Measurements from ENCODE around the gene MAML3.

- no peak for TF ChIP-seq CTCF (IDR thresholded peaks at IDR 0.05; ENCODE audit: insufficient read depth, low read length)
- no peak for TF ChIP-seq REST (IDR thresholded peaks at IDR 0.05; ENCODE audit: insufficient replicate concordance, low read depth)
- no peak for TF ChIP-seq POLR2AphosphoS5 (IDR thresholded peaks at IDR 0.05; ENCODE audit: low read depth)
- TF ChIP-seq SPI1 (IDR thresholded peaks at IDR 0.05; ENCODE audit: borderline replicate concordance, low read depth): no peak
Measured at GRCh38 chr4:139852612-139853269, 301.2 kb downstream of the MAML3 start.

Data from HL-60 (cell line).